OCI-LY7 (cell line): Measurements from ENCODE around the gene ATP6V0A1. TPM values are rescaled to one million over a fixed set of nuclear protein-coding genes. Genes with fewer than 3 reads are reported as not detected.

Source experiments
- BruUV-seq: library from RNA; stranded (reverse); fragments of 400-500 nt; replicated peaks from 2 replicates; lab custom pipeline; 2021; lab: Mats Ljungman, UMichigan
- CTCF ChIA-PET: fragments of 300-600 bp; sonication (Branson Sonifier 250); formaldehyde crosslinking; loops from one replicate; lab custom pipeline; 2022; ENCODE audit warnings: antibody characterized with exemption; ENCODE audit not compliant: unreplicated experiment; lab: Charles Lee
- POLR2A ChIA-PET: fragments of 300-600 bp; sonication (Branson Sonifier 250); formaldehyde crosslinking; loops from one replicate; lab custom pipeline; 2022; ENCODE audit warnings: antibody characterized with exemption; lab: Charles Lee
- DNase-seq: peaks from one replicate; pipeline ENCODE4 v3.0.0-alpha.2; 2015; ENCODE audit warnings: low spot score
- H2AFZ ChIP-seq: fragments of 200-600 bp; sonication (generic), shearing (Covaris generic); 2 replicates; pipeline ENCODE4 v1.6.1; 2014; ENCODE audit warnings: mild to moderate bottlenecking, antibody characterized with exemption, low read length, moderate library complexity
- H3K27ac ChIP-seq: fragments of 200-600 bp; sonication (generic); 2 replicates; pipeline ENCODE4 v1.5.1; 2014; ENCODE audit warnings: mixed run types, low read depth, mild to moderate bottlenecking, moderate library complexity, low read length, inconsistent platforms; ENCODE audit not compliant: poor library complexity, severe bottlenecking
- H3K36me3 ChIP-seq: fragments of 200-600 bp; sonication (generic); 2 replicates; pipeline ENCODE4 v1.6.1; 2014; ENCODE audit warnings: mild to moderate bottlenecking, antibody characterized with exemption, low read length, moderate library complexity, mixed read lengths; ENCODE audit not compliant: insufficient read depth
- H3K4me1 ChIP-seq: fragments of 200-600 bp; sonication (generic); 2 replicates; pipeline ENCODE4 v1.5.1; 2014; ENCODE audit warnings: mild to moderate bottlenecking, low read length; ENCODE audit not compliant: insufficient read depth, poor library complexity, severe bottlenecking
- H3K4me2 ChIP-seq: fragments of 200-600 bp; sonication (generic); 2 replicates; pipeline ENCODE4 v1.6.1; 2014; ENCODE audit warnings: mild to moderate bottlenecking, low read length
- H3K4me3 ChIP-seq: fragments of 200-600 bp; sonication (generic); 2 replicates; pipeline ENCODE4 v1.5.1; 2014; ENCODE audit warnings: mild to moderate bottlenecking, low read depth, low read length; ENCODE audit not compliant: poor library complexity, severe bottlenecking
- H3K79me2 ChIP-seq: fragments of 200-600 bp; sonication (generic); 2 replicates; pipeline ENCODE4 v1.6.1; 2016; ENCODE audit warnings: low read depth, mild to moderate bottlenecking, low read length, moderate library complexity, mixed read lengths; ENCODE audit not compliant: insufficient read depth
- H3K9me2 ChIP-seq: fragments of 200-600 bp; sonication (generic); 2 replicates; pipeline ENCODE4 v1.6.1; 2016; ENCODE audit warnings: mild to moderate bottlenecking, low read length, mixed read lengths; ENCODE audit not compliant: insufficient read depth
- H3K9me3 ChIP-seq: fragments of 200-600 bp; sonication (generic); 2 replicates; pipeline ENCODE4 v1.6.1; 2014; ENCODE audit warnings: mild to moderate bottlenecking, mixed run types, low read length, mixed read lengths
- H4K20me1 ChIP-seq: fragments of 200-600 bp; sonication (generic); 2 replicates; pipeline ENCODE4 v1.6.1; 2014; ENCODE audit warnings: mild to moderate bottlenecking, antibody characterized with exemption, low read length, moderate library complexity, mixed read lengths; ENCODE audit not compliant: insufficient read depth
- CTCF ChIP-seq: fragments of 200-600 bp; sonication (generic); conservative IDR thresholded peaks from 2 replicates; pipeline ENCODE4 v1.5.1; 2014; ENCODE audit warnings: mild to moderate bottlenecking, antibody characterized with exemption, low read length, moderate library complexity, mixed read lengths
- EZH2phosphoT487 ChIP-seq: fragments of 200-600 bp; sonication (generic); IDR thresholded peaks from 2 replicates; pipeline ENCODE4 v1.6.1; 2018; ENCODE audit warnings: low read depth, borderline replicate concordance, mild to moderate bottlenecking, mixed run types, antibody characterized with exemption, low read length, moderate library complexity, mixed read lengths
- intact Hi-C: fragments of 100-400 bp; cut with micrococcal nuclease; formaldehyde crosslinking; loops from one replicate; pipeline ENCODE4 v1.10.0; 2022; ENCODE audit not compliant: unreplicated experiment
- total RNA-seq, 2 experiments: library from RNA; depleted of rRNA in 1 of 2; stranded (reverse); fragments of >200 nt in 1 of 2; shearing (Covaris generic) in 1 of 2; gene quantifications; 2 replicates each; pipeline ENCODE4 v1.2.3, GENCODE V29; 2014 to 2022

ATP6V0A1 gene
- total RNA-seq, 2 experiments from 2014 or later = 19.8 to 46.9 TPM

GRCh38 chr17:42502926-42503325, 44.2 kb downstream of the ATP6V0A1 start:
- no TSS peak for BruUV-seq
- H4K20me1 ChIP-seq = no peaks in the 10 kb centered on the region
- H3K9me3 ChIP-seq = no peaks in the 10 kb centered on the region
- no peaks in the 10 kb centered on the region for H3K4me1 ChIP-seq
- intact Hi-C loops = no loop called here
- no peak overlapping the region for H2AFZ ChIP-seq
- no peak overlapping the region for H3K4me3 ChIP-seq
- no peak overlapping the region for H3K27ac ChIP-seq
- H3K4me2 ChIP-seq = no peak overlapping the region
- H3K79me2 ChIP-seq = no peaks in the 10 kb centered on the region
- TF ChIP-seq CTCF (no peak), EZH2phosphoT487 (no peak)
- ChIA-PET CTCF (no interaction called here), POLR2A (interaction anchor here (0.5 kb wide), 1 partner anchor 269 kb away, joined by 3 read pairs; no protein-coding TSS in a partner anchor)
- peaks cover 36% of the 10 kb centered on the region for H3K36me3 ChIP-seq
- DNase-seq = no peak
- H3K9me2 ChIP-seq = no peaks in the 10 kb centered on the region

GRCh38 chr17:42507671-42508070, 49.0 kb downstream of the ATP6V0A1 start:
- H3K36me3 ChIP-seq = peaks cover 15% of the 10 kb centered on the region
- ChIA-PET CTCF (no interaction called here), POLR2A (no interaction called here)
- DNase-seq = no peak
- H3K27ac ChIP-seq = no peak overlapping the region
- H3K4me3 ChIP-seq = no peak overlapping the region
- no peaks in the 10 kb centered on the region for H3K9me2 ChIP-seq
- no peaks in the 10 kb centered on the region for H3K4me1 ChIP-seq
- H3K9me3 ChIP-seq = no peaks in the 10 kb centered on the region
- no peak overlapping the region for H3K4me2 ChIP-seq
- no peaks in the 10 kb centered on the region for H3K79me2 ChIP-seq
- TF ChIP-seq CTCF = no peak
- no peak for TF ChIP-seq EZH2phosphoT487
- intact Hi-C loops = no loop called here
- H4K20me1 ChIP-seq = no peaks in the 10 kb centered on the region
- no peak overlapping the region for H2AFZ ChIP-seq
- BruUV-seq = no TSS peak

GRCh38 chr17:42508426-42509165, 49.9 kb downstream of the ATP6V0A1 start:
- Histone ChIP-seq H3K9me2 (no peaks in the 10 kb centered on the region), H3K9me3 (no peaks in the 10 kb centered on the region), H2AFZ (no peak overlapping the region), H3K36me3 (peaks cover 10% of the 10 kb centered on the region), H3K27ac (no peak overlapping the region), H3K4me2 (no peak overlapping the region), H4K20me1 (no peaks in the 10 kb centered on the region), H3K4me1 (no peaks in the 10 kb centered on the region), H3K4me3 (no peak overlapping the region), H3K79me2 (no peaks in the 10 kb centered on the region)
- TF ChIP-seq CTCF (no peak), EZH2phosphoT487 (no peak)
- DNase-seq = no peak
- ChIA-PET POLR2A (no interaction called here), CTCF (no interaction called here)
- intact Hi-C loops = no loop called here
- BruUV-seq = no TSS peak
